Stimulated activated naive CD4-positive, alpha-beta T cell (primary cell): ENCODE results near the gene C19orf53.
"Not testable (repeated sequence)": the region's sequence is repeated elsewhere in the genome, so short reads cannot be mapped to it uniquely, and the experiment has no call there.

Experiments used
- DNase-seq, 6 experiments: peaks; one replicate each; lab custom pipeline; 2025; lab: John Stamatoyannopoulos, UW

Gene C19orf53

DNA sequence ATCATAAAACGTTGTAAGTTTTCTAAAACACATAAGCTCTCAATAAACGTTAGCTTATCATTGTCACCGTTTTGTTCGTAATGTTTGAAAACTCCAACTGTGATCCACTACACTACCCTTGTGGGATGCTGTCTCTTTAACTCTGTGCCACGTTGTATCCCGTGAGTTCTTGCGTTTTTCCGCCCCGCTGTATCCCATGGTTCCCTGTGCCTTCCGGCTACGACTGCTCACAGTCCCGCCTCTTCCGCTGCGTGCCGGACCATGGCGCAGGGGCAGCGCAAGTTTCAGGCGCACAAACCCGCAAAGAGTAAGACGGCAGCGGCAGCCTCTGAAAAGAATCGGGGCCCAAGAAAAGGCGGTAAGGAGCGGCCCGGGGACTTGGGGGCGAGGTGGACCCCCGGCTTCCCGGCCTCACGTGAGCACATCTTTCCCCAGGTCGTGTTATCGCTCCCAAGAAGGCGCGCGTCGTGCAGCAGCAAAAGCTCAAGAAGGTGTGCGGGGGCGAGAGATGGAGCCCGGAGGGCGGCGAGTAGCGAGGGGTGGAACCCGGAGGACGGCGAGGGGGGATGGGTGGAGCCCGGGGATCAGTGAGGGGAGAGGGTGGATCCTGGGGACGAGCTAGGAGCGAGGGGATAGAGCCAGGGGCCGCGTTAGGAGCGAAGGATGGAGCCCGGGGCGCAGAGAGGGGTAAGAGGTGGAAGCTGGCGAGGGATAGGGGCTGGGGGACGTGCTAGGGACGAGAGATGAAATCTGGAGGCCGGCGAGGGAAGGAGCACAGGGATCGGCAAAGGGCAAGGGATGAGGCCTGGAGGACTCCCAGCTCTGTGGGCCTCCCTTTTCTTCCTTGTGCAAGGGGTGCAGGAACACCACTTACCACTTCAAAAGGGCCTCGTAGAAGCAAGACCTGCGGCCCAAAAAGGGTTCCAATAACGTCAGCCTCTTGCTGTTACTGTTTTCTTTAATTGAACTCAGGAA is at the start of gene C19orf53:
C19orf53 (plus strand) TSS at position 240 of the 975 bp plus-strand sequence; CDS start at position 262, 22 bp downstream.
- peak; percentile 79 to 86 (median 82) for DNase-seq

- DNase-seq, result no peak
Observed at GRCh38 chr19:13726323-13726722, 47.9 kb upstream of the C19orf53 start.

GRCh38 chr19:13727798-13728197 is 46.5 kb upstream of the C19orf53 start:
- no peak for DNase-seq

GRCh38 chr19:13729859-13730258 is 44.4 kb upstream of the C19orf53 start:
- DNase-seq, result no peak

- DNase-seq, result peak; percentile 75 to 93 (median 88)
Observed at GRCh38 chr19:13731147-13731964, 42.9 kb upstream of the C19orf53 start.

GRCh38 chr19:13732337-13732736 is 41.9 kb upstream of the C19orf53 start:
- DNase-seq, result no peak

- DNase-seq, result no peak
Observed at GRCh38 chr19:13734751-13735150, 39.5 kb upstream of the C19orf53 start.

- no peak for DNase-seq
Observed at GRCh38 chr19:13738073-13738472, 36.2 kb upstream of the C19orf53 start.

GRCh38 chr19:13741893-13742292 is 32.4 kb upstream of the C19orf53 start:
- no peak for DNase-seq

GRCh38 chr19:13742756-13743155 is 31.5 kb upstream of the C19orf53 start:
- DNase-seq, result no peak

- DNase-seq, result no peak
Observed at GRCh38 chr19:13744174-13744573, 30.1 kb upstream of the C19orf53 start.

GRCh38 chr19:13747098-13747453 is 27.2 kb upstream of the C19orf53 start:
- no peak for DNase-seq

GRCh38 chr19:13748169-13748828 is 26.0 kb upstream of the C19orf53 start:
- DNase-seq, result peak in 1 of 6 experiments; percentile 19

- no peak for DNase-seq
Observed at GRCh38 chr19:13751436-13751835, 22.8 kb upstream of the C19orf53 start.

DNA sequence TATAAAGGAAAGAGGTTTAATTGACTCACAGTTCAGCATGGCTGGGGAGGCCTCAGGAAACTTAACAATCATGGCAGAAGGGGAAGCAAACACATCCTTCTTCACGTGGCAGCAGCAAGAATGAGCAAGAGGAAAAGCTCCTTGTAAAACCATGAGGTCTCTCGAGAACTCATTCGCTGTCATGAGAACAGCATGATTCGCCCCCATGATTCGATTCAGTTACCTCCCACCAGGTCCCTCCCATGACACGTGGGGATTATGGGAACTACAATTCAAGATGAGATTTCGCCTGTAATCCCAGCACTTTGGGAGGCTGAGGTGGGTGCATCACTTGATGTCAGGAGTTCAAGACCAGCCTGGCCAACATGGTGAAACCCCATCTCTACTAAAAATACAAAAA is 20.6 kb upstream of the C19orf53 start:
- DNase-seq, result not testable (repeated sequence)

DNA sequence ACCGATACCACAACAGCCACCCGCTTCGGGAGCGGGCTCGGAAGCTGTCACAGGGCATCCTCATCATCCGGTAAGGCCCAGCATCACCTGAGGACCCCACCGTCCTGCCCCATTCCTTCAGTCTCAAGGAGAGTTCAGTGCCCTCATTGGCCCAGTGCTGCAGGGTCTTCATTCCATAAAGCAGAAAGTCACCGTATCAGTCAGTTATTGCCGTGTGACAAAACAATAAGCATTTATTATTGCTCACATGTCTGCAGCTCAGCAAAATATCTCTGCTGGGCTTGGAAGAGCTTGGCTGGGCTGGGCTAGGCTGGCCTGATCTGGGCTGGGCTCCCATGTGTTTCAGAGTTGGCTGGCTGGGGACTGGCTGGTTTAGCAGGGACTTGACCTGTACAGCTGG is 18.0 kb upstream of the C19orf53 start:
- DNase-seq, result no peak

GRCh38 chr19:13757805-13758772 is 16.2 kb upstream of the C19orf53 start:
- no peak for DNase-seq

DNA sequence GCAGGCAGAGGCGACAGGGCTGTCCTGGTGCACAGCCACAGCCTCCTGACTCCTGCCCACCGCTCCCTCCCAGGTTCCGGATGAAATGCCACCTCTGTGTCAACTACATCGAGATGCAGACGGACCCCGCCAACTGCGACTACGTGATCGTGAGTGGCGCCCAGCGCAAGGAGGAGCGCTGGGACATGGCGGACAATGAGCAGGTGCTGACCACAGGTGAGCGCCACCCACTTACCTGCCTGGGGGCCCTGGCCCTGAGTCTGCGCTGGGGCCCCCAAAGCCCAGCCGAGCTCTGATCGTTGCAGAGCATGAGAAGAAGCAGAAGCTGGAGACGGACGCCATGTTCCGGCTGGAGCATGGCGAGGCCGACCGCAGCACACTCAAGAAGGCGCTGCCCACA is 15.5 kb upstream of the C19orf53 start:
- no peak for DNase-seq

DNA sequence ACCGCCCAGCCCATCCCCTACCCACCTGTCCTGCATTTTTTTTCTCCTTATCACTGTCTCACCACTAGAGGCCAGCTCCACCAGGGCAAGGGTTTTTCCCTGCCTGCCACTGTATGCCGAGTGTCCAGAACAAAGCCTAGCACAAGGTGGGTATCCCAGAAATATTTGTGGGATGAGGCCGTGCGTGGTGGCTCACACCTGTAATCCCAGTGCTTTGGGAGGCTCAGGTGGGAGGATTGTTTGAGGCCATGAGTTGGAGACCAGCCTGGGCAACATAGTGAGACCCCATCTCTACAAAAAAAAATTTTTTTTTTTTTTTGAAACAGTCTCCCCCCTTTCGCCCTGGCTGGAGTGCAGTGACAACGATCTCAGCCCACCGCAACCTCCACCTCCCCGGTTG is 12.8 kb upstream of the C19orf53 start:
- DNase-seq, result no peak

DNA sequence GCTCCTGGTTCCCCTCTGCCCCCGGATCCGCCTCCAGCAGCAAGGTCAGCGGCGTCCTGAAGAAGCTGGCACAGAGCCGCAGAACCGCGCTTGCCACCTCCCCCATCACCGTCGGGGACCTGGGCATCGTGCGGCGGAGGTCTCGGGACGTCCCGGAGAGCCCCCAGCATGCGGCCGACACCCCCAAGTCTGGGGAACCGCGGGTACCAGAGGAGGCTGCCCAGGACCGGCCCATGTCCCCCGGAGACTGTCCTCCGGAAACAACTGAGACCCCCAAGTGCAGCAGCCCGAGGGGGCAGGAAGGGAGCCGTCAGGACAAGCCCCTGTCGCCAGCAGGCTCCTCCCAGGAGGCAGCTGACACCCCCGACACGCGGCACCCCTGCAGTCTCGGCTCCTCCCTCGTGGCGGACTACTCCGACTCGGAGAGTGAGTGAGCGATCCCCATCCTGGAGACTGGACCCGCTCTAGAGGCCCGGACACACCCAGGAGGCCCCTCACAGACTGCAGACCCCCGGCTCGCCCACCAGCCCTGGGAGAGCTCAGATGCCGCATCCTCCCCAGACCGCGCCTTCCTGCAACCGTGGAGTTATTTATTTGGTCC is 11.5 kb upstream of the C19orf53 start:
- DNase-seq, result no peak

- no peak for DNase-seq
Observed at GRCh38 chr19:13763265-13763664, 11.0 kb upstream of the C19orf53 start.
